Mucosa of descending colon (tissue), 3 donors: Measurements from ENCODE around the gene ERFL. TPM values are rescaled to one million over a fixed set of nuclear protein-coding genes. Genes with fewer than 3 reads are reported as not detected.

Experiments used
- ATAC-seq: fragments of 200-7000 bp; cut with Tn5 transposase; one replicate; pipeline ENCODE4 v1.9.1; 2020; ENCODE audit warnings: mild to moderate bottlenecking, moderate library complexity
- DNase-seq, 3 donors: peaks; one replicate each; pipeline ENCODE4 v3.0.0-alpha.2; 2020
- H3K36me3 ChIP-seq: fragments of 200-600 bp; one replicate; pipeline ENCODE4 v1.8.0; 2021; ENCODE audit warnings: low read depth, mild to moderate bottlenecking
- H3K4me1 ChIP-seq: fragments of 200-600 bp; one replicate; pipeline ENCODE4 v1.8.0; 2021; ENCODE audit warnings: low read depth, mild to moderate bottlenecking
- H3K4me3 ChIP-seq: fragments of 200-600 bp; one replicate; pipeline ENCODE4 v1.8.0; 2021; ENCODE audit warnings: mild to moderate bottlenecking
- H3K9me3 ChIP-seq: fragments of 200-600 bp; one replicate; pipeline ENCODE4 v1.8.0; 2021; ENCODE audit warnings: mild to moderate bottlenecking
- CTCF ChIP-seq: fragments of 200-600 bp; IDR thresholded peaks from one replicate; pipeline ENCODE4 v1.8.0; 2022; ENCODE audit warnings: antibody characterized with exemption, mild to moderate bottlenecking
- intact Hi-C, 2 donors: fragments of 100-400 bp; cut with DNase I in 1 of 2; cut with micrococcal nuclease in 1 of 2; formaldehyde crosslinking; loops; one replicate each; pipeline versions ENCODE4 v1.11.0 to v1.11.1; 2022; cut with DNase I, micrococcal nuclease
- total RNA-seq, 3 donors: library from RNA; stranded (reverse); fragmentation: NEBNext Ultra II Directional in 2 of 3; extraction: Animal tissue kit (Norgen Biotek cat#: 25700) in 2 of 3; gene quantifications; one replicate each; pipeline versions ENCODE4 v1.2.1 to v1.2.4, GENCODE V29; 2021 to 2023
- donor health status: DM: no; HTN: no; CAD: no; lungs with moderate emphysema.
- donor health status: DM: no; HTN: no; CAD: no.
- donor health status: DM: no; HTN: yes; CAD: no.

The ERFL gene
- total RNA-seq, 3 donors from 2014 or later: 0.70 to 1.1 (median 0.98) TPM

GRCh38 chr19:41911889-41912731 is 16.1 kb downstream of the ERFL start:
- TF ChIP-seq CTCF: no peak
- intact Hi-C loops: no loop called here
- Histone ChIP-seq H3K4me1 (peaks cover 3% of the 10 kb centered on the region), H3K4me3 (no peak overlapping the region), H3K36me3 (no peaks in the 10 kb centered on the region), H3K9me3 (no peaks in the 10 kb centered on the region)
- ATAC-seq: peak; percentile 4
- DNase-seq: no peak

- Histone ChIP-seq H3K9me3 (no peaks in the 10 kb centered on the region), H3K36me3 (no peaks in the 10 kb centered on the region), H3K4me1 (peaks cover 3% of the 10 kb centered on the region), H3K4me3 (no peak overlapping the region)
- ATAC-seq: peak; percentile 2
- DNase-seq: peak in 1 of 3 donors; percentile 41
- no peak for TF ChIP-seq CTCF
- intact Hi-C loops: no loop called here
Observed at GRCh38 chr19:41910992-41911888, 17.0 kb downstream of the ERFL start.

GRCh38 chr19:41910240-41910991 is 17.8 kb downstream of the ERFL start:
- intact Hi-C loops: no loop called here
- DNase-seq (peak in 1 of 3 donors; percentile 32), ATAC-seq (peak; percentile 3)
- Histone ChIP-seq H3K36me3 (no peaks in the 10 kb centered on the region), H3K9me3 (no peaks in the 10 kb centered on the region), H3K4me1 (peaks cover 10% of the 10 kb centered on the region), H3K4me3 (no peak overlapping the region)
- TF ChIP-seq CTCF: no peak

- no peak for ATAC-seq
- H3K4me3 ChIP-seq: no peak overlapping the region
- intact Hi-C loops: no loop called here
Observed at GRCh38 chr19:41909706-41910105, 18.5 kb downstream of the ERFL start.

More at GRCh38 chr19:41909706-41910105, 18.5 kb downstream of the ERFL start:
- peaks cover 14% of the 10 kb centered on the region for H3K4me1 ChIP-seq
- H3K9me3 ChIP-seq: no peaks in the 10 kb centered on the region
- TF ChIP-seq CTCF: no peak
- peak in 1 of 3 donors; percentile 50 for DNase-seq
- no peaks in the 10 kb centered on the region for H3K36me3 ChIP-seq
